CD14-positive monocyte (primary cell): ENCODE data around the gene PKLR. TPM values are rescaled to one million over a fixed set of nuclear protein-coding genes. Genes with fewer than 3 reads are reported as not detected.

Experiments
- DNase-seq, 3 donors: peaks; one replicate each; pipeline ENCODE4 v3.0.0-alpha.2; 2011 to 2022
- H2AFZ ChIP-seq: 2 replicates; pipeline ENCODE4 v1.6.0; 2012; ENCODE audit warnings: mild to moderate bottlenecking, low read depth, low read length, inconsistent platforms; ENCODE audit not compliant: insufficient read depth, poor library complexity, severe bottlenecking
- H3K27ac ChIP-seq, 2 donors: 1 replicate in 1 of 2; 2 replicates in 1 of 2; pipeline ENCODE4 v1.5.1; 2012 to 2013; ENCODE audit warnings: low read length in 2 of 2, control low read depth in 1 of 2, inconsistent platforms in 1 of 2, low read depth in 1 of 2, mild to moderate bottlenecking in 1 of 2
- H3K27me3 ChIP-seq, 2 donors: one replicate each; pipeline versions ENCODE4 v1.6.0 to v1.6.1; 2011 to 2013; ENCODE audit warnings: low read length in 2 of 2; ENCODE audit not compliant: control insufficient read depth in 2 of 2, insufficient read depth in 2 of 2
- H3K36me3 ChIP-seq, 2 donors: replicated peaks in 1 of 2; 1 replicate in 1 of 2; 2 replicates in 1 of 2; pipeline versions ENCODE4 v1.5.1 to v1.6.1; 2012 to 2013; ENCODE audit warnings: low read length in 2 of 2, control low read depth in 1 of 2, inconsistent platforms in 1 of 2, mild to moderate bottlenecking in 1 of 2; ENCODE audit not compliant: insufficient read depth in 2 of 2, control insufficient read depth in 1 of 2
- H3K4me1 ChIP-seq, 2 donors: 1 replicate in 1 of 2; 2 replicates in 1 of 2; pipeline versions ENCODE4 v1.5.1 to v1.6.1; 2012 to 2013; ENCODE audit warnings: low read length in 2 of 2, control low read depth in 1 of 2, inconsistent platforms in 1 of 2, mild to moderate bottlenecking in 1 of 2, moderate library complexity in 1 of 2; ENCODE audit not compliant: insufficient read depth in 2 of 2, control insufficient read depth in 1 of 2
- H3K4me2 ChIP-seq: replicated peaks from 2 replicates; pipeline ENCODE3; 2012; ENCODE audit warnings: low read length, moderate library complexity, mild to moderate bottlenecking; ENCODE audit not compliant: poor library complexity, severe bottlenecking; ENCODE audit errors: extremely low read depth
- H3K4me3 ChIP-seq, 3 experiments: fragments of 200-600 bp in 1 of 3; sonication (generic) in 1 of 3; replicated peaks in 1 of 3; 1 replicate in 2 of 3; 2 replicates in 1 of 3; pipeline ENCODE4 v1.5.1; 2011 to 2013; ENCODE audit warnings: low read length in 3 of 3, mild to moderate bottlenecking in 3 of 3, control low read depth in 2 of 3, low read depth in 2 of 3, inconsistent platforms in 1 of 3, moderate library complexity in 1 of 3
- H3K79me2 ChIP-seq: 2 replicates; pipeline ENCODE4 v1.6.0; 2012; ENCODE audit warnings: mild to moderate bottlenecking, control low read depth, inconsistent platforms, low read length, moderate library complexity; ENCODE audit not compliant: insufficient read depth
- H3K9ac ChIP-seq: 2 replicates; pipeline ENCODE4 v1.6.0; 2017; ENCODE audit warnings: low read length, mild to moderate bottlenecking; ENCODE audit not compliant: insufficient read depth, poor library complexity, severe bottlenecking
- H3K9me3 ChIP-seq, 2 donors: replicated peaks in 1 of 2; 1 replicate in 1 of 2; 2 replicates in 1 of 2; pipeline versions ENCODE4 v1.5.1 to v1.6.1; 2012 to 2013; ENCODE audit warnings: low read length in 2 of 2, control low read depth in 1 of 2; ENCODE audit not compliant: control insufficient read depth in 1 of 2, insufficient read depth in 1 of 2
- H4K20me1 ChIP-seq: 2 replicates; pipeline ENCODE4 v1.6.0; 2012; ENCODE audit warnings: mild to moderate bottlenecking, low read length, control low read depth, moderate library complexity; ENCODE audit not compliant: insufficient read depth
- H3K27ac Mint-ChIP-seq, 7 donors: one replicate each; pipeline ENCODE4 v1.8.0; 2020; ENCODE audit warnings: mild to moderate bottlenecking in 7 of 7, mixed read lengths in 7 of 7, moderate library complexity in 6 of 7, inconsistent platforms in 2 of 7
- H3K27me3 Mint-ChIP-seq, 3 donors: one replicate each; pipeline ENCODE4 v1.8.0; 2021 to 2022; ENCODE audit warnings: low read depth in 3 of 3, mild to moderate bottlenecking in 3 of 3, mixed read lengths in 3 of 3, moderate library complexity in 3 of 3, inconsistent platforms in 1 of 3
- H3K36me3 Mint-ChIP-seq, 2 donors: one replicate each; pipeline ENCODE4 v1.8.0; 2020; ENCODE audit warnings: mixed read lengths in 2 of 2, inconsistent platforms in 1 of 2, mild to moderate bottlenecking in 1 of 2
- H3K4me1 Mint-ChIP-seq: one replicate; pipeline ENCODE4 v1.8.0; 2020; ENCODE audit warnings: mild to moderate bottlenecking, mixed read lengths
- H3K4me3 Mint-ChIP-seq, 2 donors: one replicate each; pipeline ENCODE4 v1.8.0; 2020; ENCODE audit warnings: mild to moderate bottlenecking in 2 of 2, mixed read lengths in 2 of 2, moderate library complexity in 1 of 2
- H3K9me3 Mint-ChIP-seq, 7 donors: one replicate each; pipeline ENCODE4 v1.8.0; 2020 to 2022; ENCODE audit warnings: mixed read lengths in 7 of 7, mild to moderate bottlenecking in 6 of 7, moderate library complexity in 6 of 7, inconsistent platforms in 2 of 7
- CTCF ChIP-seq: fragments of 200-600 bp; IDR thresholded peaks from one replicate; pipeline ENCODE4 v1.8.0; 2022; ENCODE audit warnings: antibody characterized with exemption, mild to moderate bottlenecking
- WGBS: methylation state at CpG from one replicate; pipeline ENCODE4 v1.1.5; 2013; ENCODE audit warnings: missing lambda C conversion rate; ENCODE audit not compliant: insufficient coverage; 5-methylcytosine and 5-hydroxymethylcytosine counted together
- intact Hi-C, 2 donors: fragments of 100-400 bp; cut with micrococcal nuclease; formaldehyde crosslinking; loops; one replicate each; pipeline versions ENCODE4 v1.15.0 to v1.15.1; 2023
- polyA plus RNA-seq, 3 donors: library from polyadenylated mRNA; depleted of rRNA in 1 of 3; unstranded in 2 of 3; stranded (reverse) in 1 of 3; fragments of 300-500 nt in 2 of 3; fragments of >200 nt in 1 of 3; fragmentation: Illumina TruSeq in 2 of 3; gene quantifications; 1 replicate in 2 of 3; 2 replicates in 1 of 3; pipeline ENCODE4 v1.2.3, GENCODE V29; 2012 to 2021

The PKLR gene
- polyA plus RNA-seq, 3 donors = 0.05 TPM; not detected in 2

- Mint-ChIP-seq H3K4me1 (peaks cover 21% of the 10 kb centered on the region), H3K27ac (peak overlapping the region; percentile 92 to 97 (median 95)), H3K36me3 (peaks cover 61 to 73% of the 10 kb centered on the region in 2 donors), H3K4me3 (peak overlapping the region; percentile 93 to 94), H3K9me3 (no peaks in the 10 kb centered on the region), H3K27me3 (no peaks in the 10 kb centered on the region)
- Histone ChIP-seq H3K79me2 (peaks cover 20% of the 10 kb centered on the region), H3K27ac (peak overlapping the region; percentile 56 to 83), H3K36me3 (peaks cover 39 to 73% of the 10 kb centered on the region in 2 donors), H3K4me2 (peak overlapping the region; percentile 98), H3K9me3 (no peaks in the 10 kb centered on the region), H2AFZ (peak overlapping the region; percentile 90), H4K20me1 (peaks cover 8% of the 10 kb centered on the region), H3K27me3 (no peaks in the 10 kb centered on the region), H3K4me3 (peak overlapping the region; percentile 50 to 95 (median 77)), H3K9ac (peak overlapping the region; percentile 78), H3K4me1 (peaks cover 14 to 17% of the 10 kb centered on the region in 2 donors)
- no peak for TF ChIP-seq CTCF
- intact Hi-C loops = no loop called here
- WGBS = 0% methylated on average over 9 of the region's 9 CpGs
- no peak for DNase-seq
These were observed 39.8 kb downstream of the PKLR start for GRCh38 chr1:155261493-155261851.

- H4K20me1 ChIP-seq = peaks cover 8% of the 10 kb centered on the region
- no peak for DNase-seq
- no peaks in the 10 kb centered on the region for H3K9me3 ChIP-seq
- no peak overlapping the region for H3K27ac ChIP-seq
- no peak for TF ChIP-seq CTCF
- no peak overlapping the region for H3K4me2 ChIP-seq
- H3K27me3 ChIP-seq = no peaks in the 10 kb centered on the region
- 92% methylated on average over 3 of the region's 5 CpGs for WGBS
- H3K4me3 Mint-ChIP-seq = no peak overlapping the region
- no peak overlapping the region for H3K4me3 ChIP-seq
- no peaks in the 10 kb centered on the region for H3K9me3 Mint-ChIP-seq
- no peak overlapping the region for H2AFZ ChIP-seq
- peaks cover 20% of the 10 kb centered on the region for H3K79me2 ChIP-seq
- intact Hi-C loops = no loop called here
- H3K4me1 Mint-ChIP-seq = peaks cover 30% of the 10 kb centered on the region
- peaks cover 23 to 26% of the 10 kb centered on the region in 2 donors for H3K4me1 ChIP-seq
- H3K27ac Mint-ChIP-seq = peak overlapping the region in 2 of 7 donors; percentile 62 to 85
- H3K36me3 Mint-ChIP-seq = peaks cover 51 to 64% of the 10 kb centered on the region in 2 donors
- no peak overlapping the region for H3K9ac ChIP-seq
- peaks cover 29 to 63% of the 10 kb centered on the region in 2 donors for H3K36me3 ChIP-seq
- peaks cover 0 to 3% (median 0%) of the 10 kb centered on the region in 3 donors for H3K27me3 Mint-ChIP-seq
These were observed 41.0 kb downstream of the PKLR start for GRCh38 chr1:155260276-155260675.
